BE2C (cell line): ENCODE data around the gene EGLN3.

Experiments used
- DNase-seq: peaks from one replicate; pipeline ENCODE4 v3.0.0-alpha.2; 2020
- H3K27me3 ChIP-seq: fragments of 250-450 bp; sonication (Bioruptor Pico); 2 replicates; pipeline ENCODE4 v1.5.1; 2020; ENCODE audit warnings: mild to moderate bottlenecking
- H3K36me3 ChIP-seq: fragments of 250-450 bp; sonication (Bioruptor Pico); 2 replicates; pipeline ENCODE4 v1.5.1; 2020; ENCODE audit warnings: mild to moderate bottlenecking
- H3K4me1 ChIP-seq: fragments of 250-450 bp; sonication (Bioruptor Pico); 2 replicates; pipeline ENCODE4 v1.5.1; 2020
- H3K4me3 ChIP-seq: 2 replicates; pipeline ENCODE4 v1.5.1; 2011; ENCODE audit warnings: low read depth, low read length
- H3K9me3 ChIP-seq: fragments of 250-450 bp; sonication (Bioruptor Pico); 2 replicates; pipeline ENCODE4 v1.5.1; 2020
- TF ChIP-seq, protein P1 (sequence below): IDR thresholded peaks from 2 replicates; pipeline ENCODE4 v1.5.1; 2012; ENCODE audit warnings: mild to moderate bottlenecking, low read depth, low read length

The EGLN3 gene

DNA sequence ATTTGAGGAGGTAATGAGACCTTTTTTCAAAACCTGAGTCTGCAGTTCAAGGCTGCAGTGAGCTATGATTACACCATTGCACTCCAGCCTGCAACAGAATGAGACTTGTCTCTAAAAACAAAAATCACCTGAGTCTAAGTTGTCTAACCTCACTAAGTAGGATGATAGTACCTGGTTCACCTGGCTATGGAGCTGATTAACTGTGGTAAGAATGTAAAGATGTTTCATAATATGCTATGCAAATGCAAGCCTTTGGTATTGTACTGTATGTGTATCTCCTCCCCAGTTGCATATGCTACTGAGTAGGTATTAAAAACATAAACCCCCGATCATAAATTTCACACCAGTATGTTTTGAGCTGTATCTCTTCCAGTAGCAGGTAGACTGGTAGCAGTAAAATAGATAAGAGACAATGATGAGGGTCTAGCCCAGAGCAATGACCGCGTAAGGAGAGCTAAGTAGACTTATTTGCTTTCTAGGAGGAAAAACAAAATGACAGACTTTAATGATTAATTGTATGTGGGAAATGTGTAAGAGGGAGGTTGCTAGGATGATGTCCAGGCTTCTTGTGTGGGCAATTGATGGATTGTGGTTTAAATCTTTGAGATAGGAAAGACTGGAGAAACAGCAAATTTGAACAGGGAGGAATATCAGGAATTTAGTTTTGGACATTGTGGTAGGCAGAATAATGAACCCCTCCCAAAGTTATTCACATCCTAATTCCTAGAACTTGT lies 41.6 kb upstream of the EGLN3 start:
- no peaks in the 10 kb centered on the region for H3K9me3 ChIP-seq
- no peaks in the 10 kb centered on the region for H3K36me3 ChIP-seq
- TF ChIP-seq, protein P1, sequence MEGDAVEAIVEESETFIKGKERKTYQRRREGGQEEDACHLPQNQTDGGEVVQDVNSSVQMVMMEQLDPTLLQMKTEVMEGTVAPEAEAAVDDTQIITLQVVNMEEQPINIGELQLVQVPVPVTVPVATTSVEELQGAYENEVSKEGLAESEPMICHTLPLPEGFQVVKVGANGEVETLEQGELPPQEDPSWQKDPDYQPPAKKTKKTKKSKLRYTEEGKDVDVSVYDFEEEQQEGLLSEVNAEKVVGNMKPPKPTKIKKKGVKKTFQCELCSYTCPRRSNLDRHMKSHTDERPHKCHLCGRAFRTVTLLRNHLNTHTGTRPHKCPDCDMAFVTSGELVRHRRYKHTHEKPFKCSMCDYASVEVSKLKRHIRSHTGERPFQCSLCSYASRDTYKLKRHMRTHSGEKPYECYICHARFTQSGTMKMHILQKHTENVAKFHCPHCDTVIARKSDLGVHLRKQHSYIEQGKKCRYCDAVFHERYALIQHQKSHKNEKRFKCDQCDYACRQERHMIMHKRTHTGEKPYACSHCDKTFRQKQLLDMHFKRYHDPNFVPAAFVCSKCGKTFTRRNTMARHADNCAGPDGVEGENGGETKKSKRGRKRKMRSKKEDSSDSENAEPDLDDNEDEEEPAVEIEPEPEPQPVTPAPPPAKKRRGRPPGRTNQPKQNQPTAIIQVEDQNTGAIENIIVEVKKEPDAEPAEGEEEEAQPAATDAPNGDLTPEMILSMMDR = no peak
- no peak overlapping the region for H3K4me3 ChIP-seq
- no peak for DNase-seq
- peaks cover 2% of the 10 kb centered on the region; the same call in 1 of the 2 replicates for H3K4me1 ChIP-seq
- H3K27me3 ChIP-seq = no peaks in the 10 kb centered on the region

DNA sequence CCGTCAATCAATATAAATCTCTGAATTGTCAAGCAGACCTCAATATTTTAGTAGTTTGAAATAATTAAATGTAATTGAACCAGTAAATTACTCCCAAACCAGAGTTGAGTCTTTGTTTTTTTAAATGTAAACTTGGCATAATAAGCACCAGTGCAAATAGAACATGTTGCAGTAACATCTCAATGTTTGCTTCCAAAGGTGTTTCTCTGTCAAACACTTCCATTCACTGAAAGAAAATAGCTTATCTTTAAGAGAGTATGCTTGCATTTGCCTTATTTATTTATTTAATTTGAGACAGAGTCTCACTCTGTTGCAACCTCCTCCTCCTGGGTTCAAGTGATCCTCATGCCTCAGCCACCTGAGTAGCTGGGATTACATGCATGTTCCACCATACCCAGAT lies 39.9 kb upstream of the EGLN3 start:
- Histone ChIP-seq H3K9me3 (no peaks in the 10 kb centered on the region), H3K4me1 (peaks cover 2% of the 10 kb centered on the region), H3K4me3 (no peak overlapping the region), H3K27me3 (no peaks in the 10 kb centered on the region), H3K36me3 (no peaks in the 10 kb centered on the region)
- no peak for DNase-seq
- TF ChIP-seq, protein P1 = no peak

DNA sequence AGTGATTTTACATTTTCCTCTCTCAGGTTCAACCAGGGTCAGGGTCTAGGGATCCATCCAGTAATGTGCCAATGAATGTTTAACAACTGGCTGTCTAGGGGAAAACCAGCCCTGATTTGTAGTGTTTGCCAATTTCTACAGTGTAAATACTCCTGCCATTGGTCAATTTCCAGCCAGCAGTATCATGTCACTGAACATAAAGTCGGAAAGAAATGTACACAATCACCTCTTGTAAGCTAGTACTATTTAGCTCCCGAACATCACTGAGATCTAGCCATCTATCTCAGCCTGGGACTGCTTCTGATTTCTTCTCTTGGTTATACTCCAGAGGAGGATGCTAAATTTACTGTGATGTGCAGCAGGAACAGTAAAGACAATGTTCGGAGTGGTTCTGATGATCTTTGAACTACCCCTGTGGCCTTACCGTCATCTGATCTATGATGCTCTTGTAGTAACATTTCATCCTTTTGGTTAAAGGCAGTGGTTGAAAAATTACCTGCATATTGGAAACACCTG lies 36.7 kb upstream of the EGLN3 start:
- H3K9me3 ChIP-seq = no peaks in the 10 kb centered on the region; the same call in 1 of the 2 replicates
- TF ChIP-seq, protein P1 = no peak
- no peaks in the 10 kb centered on the region for H3K27me3 ChIP-seq
- no peaks in the 10 kb centered on the region for H3K36me3 ChIP-seq
- H3K4me3 ChIP-seq = no peak overlapping the region
- no peak for DNase-seq
- peaks cover 2% of the 10 kb centered on the region for H3K4me1 ChIP-seq

DNA sequence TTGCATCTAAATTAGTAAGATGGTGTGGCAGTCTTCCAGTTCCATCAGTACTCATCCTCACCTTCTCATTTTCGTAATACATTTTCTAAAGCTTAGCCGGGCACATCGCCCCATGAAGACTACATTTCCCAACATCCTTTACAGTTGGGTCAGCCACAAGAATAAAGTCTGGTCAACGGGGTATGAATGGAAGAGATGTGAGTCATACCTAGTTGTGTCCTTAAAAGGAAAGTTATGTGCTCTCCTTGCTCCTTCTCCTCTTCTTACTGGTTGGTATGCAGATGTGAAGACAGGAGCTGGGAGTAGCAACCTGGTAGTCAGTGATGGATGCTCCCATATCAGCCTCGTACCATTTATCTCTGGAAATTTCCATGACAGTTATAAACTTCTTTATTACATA lies 35.9 kb upstream of the EGLN3 start:
- no peaks in the 10 kb centered on the region for H3K27me3 ChIP-seq
- no peaks in the 10 kb centered on the region; the same call in 1 of the 2 replicates for H3K9me3 ChIP-seq
- peaks cover 2% of the 10 kb centered on the region for H3K4me1 ChIP-seq
- DNase-seq = no peak
- TF ChIP-seq, protein P1 = no peak
- H3K36me3 ChIP-seq = no peaks in the 10 kb centered on the region
- H3K4me3 ChIP-seq = no peak overlapping the region

DNA sequence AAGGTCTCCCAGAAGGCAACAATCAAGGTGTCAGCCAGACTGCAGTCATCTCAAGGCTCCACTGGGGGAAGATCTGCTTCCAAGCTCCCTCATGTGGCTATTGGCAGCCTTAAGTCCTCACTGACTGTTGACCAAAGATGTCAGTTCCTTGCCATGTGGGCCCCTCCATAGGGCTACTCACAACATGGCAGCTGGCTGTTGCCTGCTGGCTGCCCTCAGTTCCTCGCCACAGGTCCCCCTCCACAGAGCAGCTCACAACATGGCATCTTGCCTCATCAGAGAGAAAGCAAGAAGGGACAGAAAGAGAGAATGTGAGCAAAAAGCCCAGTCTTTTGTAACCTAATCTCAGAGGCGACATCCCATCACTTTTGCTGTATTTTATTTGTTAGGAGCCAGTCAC lies 34.4 kb upstream of the EGLN3 start:
- TF ChIP-seq, protein P1 = peak; percentile 1; the same call in 1 of the 2 replicates
- Histone ChIP-seq H3K4me1 (peaks cover 4% of the 10 kb centered on the region), H3K27me3 (no peaks in the 10 kb centered on the region), H3K36me3 (no peaks in the 10 kb centered on the region), H3K9me3 (no peaks in the 10 kb centered on the region; the same call in 1 of the 2 replicates), H3K4me3 (no peak overlapping the region)
- no peak for DNase-seq

DNA sequence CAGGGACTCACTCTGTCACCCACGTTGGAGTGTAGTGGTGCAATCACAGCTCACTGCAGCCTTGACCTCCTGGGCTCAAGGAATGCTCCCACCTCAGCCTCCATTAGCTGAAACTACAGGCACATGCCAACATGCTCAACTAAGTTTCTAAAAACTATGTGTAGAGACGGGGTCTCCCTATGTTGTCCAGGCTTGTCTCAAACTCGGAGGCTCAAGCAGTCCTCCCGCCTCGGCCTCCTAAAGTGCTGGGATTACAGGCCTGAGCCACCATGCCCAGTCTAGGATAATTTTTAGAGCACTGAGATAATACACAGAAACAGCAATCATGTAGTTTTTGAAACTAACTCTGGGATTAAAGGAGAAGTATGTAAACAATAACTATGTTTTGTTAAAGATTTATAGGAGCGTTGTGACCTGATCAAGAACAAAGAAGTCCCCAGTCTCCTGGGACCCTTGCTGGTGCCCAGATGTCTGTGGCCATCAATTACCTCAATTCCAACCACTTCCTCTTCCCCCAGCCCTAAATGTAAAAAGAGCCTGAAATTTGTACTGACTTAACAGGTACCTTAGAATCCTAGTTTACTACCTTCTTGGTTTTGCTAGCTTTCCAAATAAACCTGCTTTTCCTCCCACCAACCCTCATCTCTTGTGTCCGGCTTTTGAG lies 28.9 kb upstream of the EGLN3 start:
- DNase-seq = no peak
- Histone ChIP-seq H3K27me3 (no peaks in the 10 kb centered on the region), H3K36me3 (no peaks in the 10 kb centered on the region), H3K4me3 (no peak overlapping the region), H3K4me1 (peaks cover 18% of the 10 kb centered on the region), H3K9me3 (no peaks in the 10 kb centered on the region)
- TF ChIP-seq, protein P1 = no peak
